Stimulated activated CD8-positive, alpha-beta memory T cell treated with anti-CD3 and anti-CD28 coated beads, Interleukin-12 subunit alpha, Interleukin-12 subunit beta, amount 100 ng/mL, for 4 hours (primary cell): ENCODE data around the gene FAM118B.

Source experiments
- DNase-seq: peaks from one replicate; pipeline ENCODE4 v3.0.0-alpha.2; 2020; ENCODE audit warnings: low read depth

The FAM118B gene

DNA sequence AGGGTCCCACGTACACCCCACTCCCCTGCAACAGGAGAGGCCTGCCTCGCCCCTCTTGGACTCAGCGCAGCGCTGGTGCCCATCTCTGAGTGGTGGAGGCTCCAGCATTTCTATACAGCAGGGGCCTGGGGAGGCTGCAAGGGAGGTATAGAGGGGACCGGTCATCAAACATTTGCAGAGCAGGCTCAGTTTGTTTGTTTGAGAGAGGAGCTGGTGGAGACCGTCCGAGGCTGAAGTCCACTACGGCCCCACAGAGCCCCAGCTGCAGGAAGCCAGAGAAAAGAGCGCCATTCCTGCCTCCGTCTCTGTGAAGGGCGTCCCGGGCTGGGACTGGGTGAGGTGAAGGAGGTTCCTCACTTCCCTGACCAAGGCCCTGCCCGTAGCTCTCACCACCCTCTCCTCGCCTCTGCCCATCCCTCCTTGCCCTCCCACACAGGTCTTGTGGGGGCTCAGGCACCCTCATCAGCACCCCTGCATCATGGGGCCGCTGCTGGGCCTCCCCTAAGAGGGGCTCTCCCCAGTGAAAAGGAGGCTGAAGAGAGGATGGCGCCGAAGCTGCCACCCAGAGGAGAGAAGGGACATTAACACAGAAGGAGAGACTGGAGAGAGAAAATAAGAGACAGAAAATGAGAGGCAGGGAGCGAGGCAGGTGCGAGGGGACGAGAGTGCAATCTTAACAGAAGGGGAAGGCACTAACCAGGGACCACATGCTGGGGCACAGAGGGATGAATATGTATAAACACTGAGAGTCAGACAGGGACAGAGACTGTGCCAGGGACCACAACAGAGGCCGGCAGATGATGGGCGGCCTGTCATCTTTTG, 24.7 kb upstream of the FAM118B start:
- DNase-seq, result no peak

GRCh38 chr11:126188332-126189108, 23.1 kb upstream of the FAM118B start:
- DNase-seq, result no peak

GRCh38 chr11:126189109-126189929, 22.3 kb upstream of the FAM118B start:
- DNase-seq, result no peak

DNA sequence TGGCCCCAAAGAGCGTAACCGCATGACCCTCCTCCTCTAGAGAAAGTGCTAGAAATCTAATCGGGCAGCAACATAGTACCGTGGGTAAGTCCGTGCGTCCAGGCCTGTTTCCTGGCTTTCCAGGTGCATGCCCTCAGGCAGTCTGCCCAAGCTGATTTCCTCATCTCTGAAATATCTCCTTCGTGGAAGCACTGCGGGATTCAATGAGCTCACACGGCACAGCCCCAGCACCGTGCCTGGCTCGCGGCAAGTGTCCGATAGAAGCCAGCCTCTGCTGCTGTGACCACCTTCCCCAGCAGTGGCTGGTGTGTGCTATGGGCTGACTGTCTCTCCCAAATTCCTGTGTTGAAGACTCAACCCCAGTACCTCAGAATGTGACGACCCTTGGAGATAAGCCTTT, 20.8 kb upstream of the FAM118B start:
- no peak for DNase-seq

DNA sequence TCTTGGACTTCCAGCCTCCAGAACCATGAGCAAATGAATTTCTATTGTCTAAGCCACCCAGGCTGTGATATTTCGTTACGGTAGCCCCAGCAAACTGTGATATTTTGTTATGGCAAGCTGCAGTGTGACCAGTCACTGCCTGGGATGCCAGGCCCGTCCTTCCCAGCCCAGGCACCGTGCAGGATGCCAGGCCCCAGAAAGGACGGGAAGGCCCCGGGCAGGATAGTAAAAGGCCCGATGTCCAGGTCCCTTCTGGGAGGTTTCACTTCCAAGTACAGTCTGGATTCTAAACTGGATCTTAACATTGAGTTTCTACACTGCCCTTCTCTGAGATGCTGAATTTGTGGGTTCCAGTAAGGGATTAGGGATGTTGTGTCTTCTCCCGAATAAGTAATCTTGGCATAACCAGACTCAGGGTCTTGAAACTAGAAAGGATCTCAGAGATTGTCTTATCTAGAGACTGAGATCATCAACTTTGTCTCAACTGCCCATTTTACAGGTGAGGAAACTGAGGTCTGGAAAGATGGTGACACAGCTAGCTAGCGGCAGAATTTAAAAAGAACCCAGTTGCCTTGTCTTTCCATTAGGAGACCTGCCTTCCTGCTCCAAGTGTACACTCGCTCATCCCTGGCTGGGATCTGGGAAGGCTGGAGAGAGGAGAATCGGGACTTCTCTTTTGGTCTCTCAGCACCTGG, 20.1 kb upstream of the FAM118B start:
- no peak for DNase-seq

- no peak for DNase-seq
These were observed 19.2 kb upstream of the FAM118B start for GRCh38 chr11:126192361-126192760.

DNA sequence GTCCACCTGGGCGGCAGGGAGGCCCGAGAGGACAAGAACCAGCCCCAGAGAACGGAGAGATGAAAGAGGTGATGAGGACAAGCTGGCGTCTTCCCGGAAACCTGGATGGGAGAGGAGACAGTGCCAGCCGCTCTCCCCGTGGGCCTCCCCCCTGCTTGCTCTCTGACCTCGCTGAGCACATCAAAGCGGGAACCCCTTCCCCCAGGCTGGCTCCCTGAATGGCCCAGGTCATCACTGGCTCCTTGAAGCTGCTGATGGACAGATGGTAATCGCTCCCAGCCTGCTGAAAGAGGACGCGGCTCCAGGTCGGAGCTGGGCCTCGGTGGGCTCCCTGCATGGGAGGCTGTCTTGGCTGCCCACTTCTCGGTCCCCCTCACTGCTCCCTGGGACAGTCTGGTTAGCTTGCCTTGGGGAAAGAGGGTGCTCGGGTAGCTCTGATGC, 18.5 kb upstream of the FAM118B start:
- no peak for DNase-seq

GRCh38 chr11:126194121-126194543, 17.4 kb upstream of the FAM118B start:
- no peak for DNase-seq

DNA sequence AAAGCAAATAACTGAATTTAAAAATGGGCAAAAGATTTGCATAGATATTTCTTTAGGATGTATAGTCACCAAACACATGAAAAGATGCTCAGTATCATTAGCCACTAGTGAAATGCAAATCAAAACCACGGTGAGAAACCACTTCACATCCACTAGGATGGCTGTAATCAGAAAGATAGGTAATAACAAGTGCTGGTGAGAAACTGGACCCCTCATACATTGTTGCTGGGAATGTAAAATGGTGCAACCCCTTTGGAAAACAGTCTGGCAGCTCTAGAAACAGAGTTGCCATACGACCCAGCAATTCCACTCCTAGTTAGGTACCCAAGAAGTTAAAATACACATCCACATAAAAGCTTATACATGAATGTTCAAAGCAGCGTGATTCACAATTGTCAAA, 16.5 kb upstream of the FAM118B start:
- no peak for DNase-seq

DNA sequence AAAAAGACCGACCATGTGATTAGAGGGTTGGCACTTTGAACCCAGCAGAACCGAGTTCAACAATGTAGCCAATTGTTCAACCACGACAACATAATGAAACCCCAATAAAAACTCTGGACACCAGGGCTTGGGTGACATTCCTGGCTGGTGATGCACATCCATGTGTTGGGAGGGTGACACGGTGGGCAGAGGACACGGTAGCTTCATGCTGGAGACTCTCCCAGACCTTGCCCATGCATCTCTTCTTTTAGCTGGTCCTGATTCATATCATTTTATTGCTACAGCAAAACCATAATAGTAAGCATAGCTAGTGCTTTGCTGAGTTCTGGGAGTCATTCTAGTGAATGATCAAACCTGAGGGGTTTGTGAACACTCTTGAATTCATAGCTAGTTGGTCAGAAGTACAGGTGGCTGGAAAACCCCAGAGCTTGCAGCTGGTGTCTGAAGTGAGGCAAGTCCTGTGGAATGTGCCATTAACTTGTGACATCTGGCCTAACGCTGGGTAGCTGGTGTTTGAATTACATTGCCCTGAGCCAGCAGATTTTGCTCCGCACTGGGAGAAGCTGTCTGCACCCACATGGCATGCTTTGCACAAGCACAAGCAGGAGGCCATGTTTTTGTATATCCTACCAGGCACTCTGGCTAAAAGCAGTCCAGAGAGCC, 14.2 kb upstream of the FAM118B start:
- no peak for DNase-seq

DNA sequence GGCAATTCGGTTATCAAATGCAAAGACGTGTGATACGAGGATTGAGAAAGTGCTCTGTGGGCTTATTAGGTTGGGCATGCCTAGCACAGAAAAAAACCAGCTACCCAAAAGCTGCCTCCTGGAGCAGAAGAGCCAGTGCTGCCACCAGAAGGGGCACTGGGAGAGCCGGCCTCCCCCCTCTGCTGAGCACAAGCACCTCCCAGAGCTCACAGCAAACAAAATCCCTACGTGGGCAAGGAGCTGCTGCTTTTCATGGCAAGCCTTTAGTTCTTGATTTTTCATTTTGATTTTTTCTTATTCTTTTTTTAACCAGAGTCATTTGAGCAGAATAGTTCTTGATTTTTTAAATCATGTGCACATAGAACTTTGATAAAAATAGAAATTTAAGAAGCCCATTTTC, 12.9 kb upstream of the FAM118B start:
- DNase-seq, result no peak

- no peak for DNase-seq
These were observed 8.8 kb upstream of the FAM118B start for GRCh38 chr11:126202646-126203359.

GRCh38 chr11:126205359-126205758, 6.2 kb upstream of the FAM118B start:
- DNase-seq, result no peak

DNA sequence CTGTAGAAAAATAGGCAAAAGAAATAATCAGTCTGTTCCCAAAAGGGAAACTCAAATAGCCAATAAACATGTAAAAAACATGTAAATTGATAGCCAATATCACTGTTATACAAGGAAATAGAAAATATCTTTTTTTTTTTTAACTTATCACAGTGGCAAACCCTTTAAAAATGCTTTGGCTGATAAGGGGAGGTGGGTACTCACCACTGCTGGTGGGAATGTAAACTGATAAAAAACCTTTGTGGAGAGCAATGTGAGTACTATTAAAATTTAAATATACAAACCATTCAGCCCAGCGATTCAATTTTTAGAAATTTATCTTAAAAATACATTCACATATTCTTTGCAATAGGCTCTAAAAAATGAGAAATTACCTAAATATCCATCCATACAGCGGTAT, 3.7 kb upstream of the FAM118B start:
- DNase-seq, result no peak

DNA sequence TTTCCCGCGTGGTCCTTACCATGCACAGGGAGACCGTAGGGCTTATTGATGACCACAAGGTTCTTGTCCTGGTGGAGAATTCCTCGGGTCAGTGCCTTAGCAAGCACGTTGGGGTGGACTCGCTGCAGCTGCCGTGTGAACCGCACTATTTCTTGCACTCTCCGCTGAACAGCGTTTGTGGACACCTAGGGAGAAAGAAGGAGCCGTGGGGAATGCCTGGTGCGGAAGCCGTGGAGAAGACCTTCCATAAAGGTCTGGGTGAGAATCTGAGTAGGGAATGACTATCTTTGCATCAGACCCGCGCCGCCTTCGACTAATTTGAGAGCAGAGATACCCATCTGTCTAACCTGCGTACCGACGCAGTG, 729 bp upstream of the FAM118B start:
- no peak for DNase-seq

GRCh38 chr11:126212089-126212660, 593 bp downstream of the FAM118B start:
- no peak for DNase-seq

GRCh38 chr11:126214441-126214840, 2.9 kb downstream of the FAM118B start:
- DNase-seq, result no peak

- DNase-seq, result no peak
These were observed 3.3 kb downstream of the FAM118B start for GRCh38 chr11:126214841-126215240.

GRCh38 chr11:126216526-126217305, 5.1 kb downstream of the FAM118B start:
- no peak for DNase-seq

DNA sequence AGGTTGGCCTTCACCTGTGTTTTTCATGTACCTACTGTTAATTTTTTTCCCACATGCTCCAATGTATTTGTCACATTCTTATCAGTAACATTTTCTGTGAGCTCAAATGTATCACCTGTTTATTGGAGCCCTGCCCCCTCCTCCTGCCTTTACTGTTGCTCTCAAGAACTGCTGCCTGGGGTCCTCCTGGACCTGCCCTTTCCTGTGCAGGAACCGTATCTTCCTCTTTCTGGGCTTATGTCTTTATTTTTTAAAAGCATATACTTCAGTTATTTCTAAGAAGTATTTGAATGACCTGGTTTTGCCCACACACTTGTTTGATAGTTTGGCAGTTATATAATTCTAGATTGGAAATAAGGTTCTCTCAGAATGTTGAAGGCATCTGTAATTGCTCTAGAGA, 5.9 kb downstream of the FAM118B start:
- no peak for DNase-seq
